ENCODE data around the gene KIAA0232.

DNA sequence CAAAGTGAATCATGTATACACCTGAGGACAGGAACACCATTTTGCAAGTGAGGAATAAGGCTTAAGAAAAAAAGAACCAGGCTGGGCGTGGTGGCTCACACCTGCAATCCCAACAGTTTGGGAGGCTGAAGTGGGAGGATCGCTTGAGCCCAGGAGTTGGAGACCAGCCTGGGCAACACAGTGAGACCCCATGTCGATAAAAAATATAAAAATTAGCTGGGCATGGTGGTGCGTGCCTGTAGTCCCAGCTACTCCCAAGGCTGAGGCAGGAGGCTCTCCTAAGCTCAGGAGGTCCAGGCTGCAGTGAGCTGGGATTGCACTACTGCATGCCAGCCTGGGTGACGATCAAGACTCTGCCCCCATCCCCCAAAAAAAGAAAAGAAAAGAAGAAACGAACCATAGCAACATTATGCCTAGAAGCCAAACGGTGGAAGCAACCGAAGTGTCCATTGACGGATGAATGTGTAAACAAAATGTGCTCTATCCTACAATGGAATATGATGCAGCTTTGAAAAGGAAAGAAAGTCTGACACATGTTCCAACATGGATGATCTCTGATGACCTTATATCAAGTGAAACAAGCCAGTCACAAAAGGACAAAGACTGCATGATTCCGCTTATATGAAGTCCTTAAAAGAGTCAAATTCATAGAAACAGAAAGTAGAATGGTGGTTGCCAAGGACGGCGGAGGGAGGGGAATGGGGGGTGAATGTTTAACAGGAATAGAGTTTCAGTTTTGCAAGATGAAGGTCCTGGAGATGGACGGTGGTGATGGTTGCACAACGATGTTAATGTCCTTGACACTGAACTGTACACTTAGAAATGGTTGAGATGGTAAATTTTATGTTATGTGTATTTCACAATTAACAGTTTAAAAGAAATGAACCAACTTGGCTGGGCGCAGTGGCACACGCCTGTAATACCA, 8.6 kb upstream of the KIAA0232 start:
- TF ChIP-seq, protein P1, sequence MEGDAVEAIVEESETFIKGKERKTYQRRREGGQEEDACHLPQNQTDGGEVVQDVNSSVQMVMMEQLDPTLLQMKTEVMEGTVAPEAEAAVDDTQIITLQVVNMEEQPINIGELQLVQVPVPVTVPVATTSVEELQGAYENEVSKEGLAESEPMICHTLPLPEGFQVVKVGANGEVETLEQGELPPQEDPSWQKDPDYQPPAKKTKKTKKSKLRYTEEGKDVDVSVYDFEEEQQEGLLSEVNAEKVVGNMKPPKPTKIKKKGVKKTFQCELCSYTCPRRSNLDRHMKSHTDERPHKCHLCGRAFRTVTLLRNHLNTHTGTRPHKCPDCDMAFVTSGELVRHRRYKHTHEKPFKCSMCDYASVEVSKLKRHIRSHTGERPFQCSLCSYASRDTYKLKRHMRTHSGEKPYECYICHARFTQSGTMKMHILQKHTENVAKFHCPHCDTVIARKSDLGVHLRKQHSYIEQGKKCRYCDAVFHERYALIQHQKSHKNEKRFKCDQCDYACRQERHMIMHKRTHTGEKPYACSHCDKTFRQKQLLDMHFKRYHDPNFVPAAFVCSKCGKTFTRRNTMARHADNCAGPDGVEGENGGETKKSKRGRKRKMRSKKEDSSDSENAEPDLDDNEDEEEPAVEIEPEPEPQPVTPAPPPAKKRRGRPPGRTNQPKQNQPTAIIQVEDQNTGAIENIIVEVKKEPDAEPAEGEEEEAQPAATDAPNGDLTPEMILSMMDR (IDR thresholded peaks at IDR 0.05 in 8 of 11, conservative IDR thresholded peaks at IDR 0.05 in 3 of 11): no peak
- TF ChIP-seq POLR2A (IDR thresholded peaks at IDR 0.05): no peak
- TF ChIP-seq POLR2AphosphoS5 (IDR thresholded peaks at IDR 0.05): no peak
